ENCODE measurements around the gene GAMT. TPM values are rescaled to one million over a fixed set of nuclear protein-coding genes. Genes with fewer than 3 reads are reported as not detected.

Gene GAMT
- total and polyA plus RNA-seq, 4 donors, result 7.9 to 40.2 (median 18.6) TPM

- Histone ChIP-seq H3K4me1 (ENCODE audit: control insufficient read depth in 1 of 2, insufficient read depth in 2 of 2, low read length in 2 of 2) (no peaks in the 10 kb centered on the region), H3K27ac (ENCODE audit: low read depth in 1 of 2, low read length in 2 of 2) (no peak overlapping the region), H3K4me3 (ENCODE audit: low read length in 2 of 2) (no peak overlapping the region), H3K36me3 (ENCODE audit: control insufficient read depth in 1 of 2, insufficient read depth in 2 of 2, low read length in 1 of 2) (peaks cover 0 to 9% of the 10 kb centered on the region in 2 donors), H3K27me3 (ENCODE audit: control insufficient read depth in 1 of 2, insufficient read depth in 2 of 2, low read length in 1 of 2) (no peaks in the 10 kb centered on the region), H3K9me3 (ENCODE audit: control insufficient read depth, low read length) (no peaks in the 10 kb centered on the region)
- intact Hi-C loops (cut with DNase I), result no loop called here
- no peak for ATAC-seq (ENCODE audit: low FRiP score)
- WGBS, 2 donors, result 68 to 73% methylated on average over 35 of the region's 35 CpGs
- DNase-seq, result peak in 1 of 2 donors; percentile 70
Observed at GRCh38 chr19:1366899-1367870, 34.2 kb downstream of the GAMT start.

GRCh38 chr19:1366296-1366695, 35.0 kb downstream of the GAMT start:
- Histone ChIP-seq H3K27ac (ENCODE audit: low read depth in 1 of 2, low read length in 2 of 2) (no peak overlapping the region), H3K4me3 (ENCODE audit: low read length in 2 of 2) (no peak overlapping the region), H3K27me3 (ENCODE audit: control insufficient read depth in 1 of 2, insufficient read depth in 2 of 2, low read length in 1 of 2) (no peaks in the 10 kb centered on the region), H3K36me3 (ENCODE audit: control insufficient read depth in 1 of 2, insufficient read depth in 2 of 2, low read length in 1 of 2) (peaks cover 0 to 9% of the 10 kb centered on the region in 2 donors), H3K9me3 (ENCODE audit: control insufficient read depth, low read length) (no peaks in the 10 kb centered on the region), H3K4me1 (ENCODE audit: control insufficient read depth in 1 of 2, insufficient read depth in 2 of 2, low read length in 2 of 2) (no peaks in the 10 kb centered on the region)
- ATAC-seq (ENCODE audit: low FRiP score) (no peak), DNase-seq (no peak)
- 94 to 97% methylated on average over 9 to 10 of the region's 10 CpGs for WGBS, 2 donors
- intact Hi-C loops (cut with DNase I), result no loop called here

GRCh38 chr19:1365319-1366269, 35.7 kb downstream of the GAMT start:
- Histone ChIP-seq H3K9me3 (ENCODE audit: control insufficient read depth, low read length) (no peaks in the 10 kb centered on the region), H3K36me3 (ENCODE audit: control insufficient read depth in 1 of 2, insufficient read depth in 2 of 2, low read length in 1 of 2) (peaks cover 0 to 4% of the 10 kb centered on the region in 2 donors), H3K27ac (ENCODE audit: low read depth in 1 of 2, low read length in 2 of 2) (no peak overlapping the region), H3K27me3 (ENCODE audit: control insufficient read depth in 1 of 2, insufficient read depth in 2 of 2, low read length in 1 of 2) (no peaks in the 10 kb centered on the region), H3K4me3 (ENCODE audit: low read length in 2 of 2) (no peak overlapping the region), H3K4me1 (ENCODE audit: control insufficient read depth in 1 of 2, insufficient read depth in 2 of 2, low read length in 2 of 2) (no peaks in the 10 kb centered on the region)
- ATAC-seq (ENCODE audit: low FRiP score), result no peak
- intact Hi-C loops (cut with DNase I), result no loop called here
- DNase-seq, result no peak
- WGBS, 2 donors, result 87 to 91% methylated on average over 37 of the region's 37 CpGs

GRCh38 chr19:1364070-1364704, 37.2 kb downstream of the GAMT start:
- H3K4me3 ChIP-seq (ENCODE audit: low read length in 2 of 2), result no peak overlapping the region
- 79 to 83% methylated on average over 15 of the region's 15 CpGs for WGBS, 2 donors
- no peak for DNase-seq
- H3K27me3 ChIP-seq (ENCODE audit: control insufficient read depth in 1 of 2, insufficient read depth in 2 of 2, low read length in 1 of 2), result no peaks in the 10 kb centered on the region
- intact Hi-C loops (cut with DNase I), result no loop called here
- no peaks in the 10 kb centered on the region for H3K9me3 ChIP-seq (ENCODE audit: control insufficient read depth, low read length)
- H3K4me1 ChIP-seq (ENCODE audit: control insufficient read depth in 1 of 2, insufficient read depth in 2 of 2, low read length in 2 of 2), result no peaks in the 10 kb centered on the region
- H3K36me3 ChIP-seq (ENCODE audit: control insufficient read depth in 1 of 2, insufficient read depth in 2 of 2, low read length in 1 of 2), result no peaks in the 10 kb centered on the region
- no peak for ATAC-seq (ENCODE audit: low FRiP score)
- no peak overlapping the region for H3K27ac ChIP-seq (ENCODE audit: low read depth in 1 of 2, low read length in 2 of 2)

GRCh38 chr19:1363599-1363998, 37.7 kb downstream of the GAMT start:
- no peaks in the 10 kb centered on the region for H3K9me3 ChIP-seq (ENCODE audit: control insufficient read depth, low read length)
- no peak overlapping the region for H3K27ac ChIP-seq (ENCODE audit: low read depth in 1 of 2, low read length in 2 of 2)
- intact Hi-C loops (cut with DNase I), result no loop called here
- no peaks in the 10 kb centered on the region for H3K27me3 ChIP-seq (ENCODE audit: control insufficient read depth in 1 of 2, insufficient read depth in 2 of 2, low read length in 1 of 2)
- WGBS, 2 donors, result 83 to 86% methylated on average over 10 of the region's 10 CpGs
- no peaks in the 10 kb centered on the region for H3K4me1 ChIP-seq (ENCODE audit: control insufficient read depth in 1 of 2, insufficient read depth in 2 of 2, low read length in 2 of 2)
- H3K36me3 ChIP-seq (ENCODE audit: control insufficient read depth in 1 of 2, insufficient read depth in 2 of 2, low read length in 1 of 2), result no peaks in the 10 kb centered on the region
- H3K4me3 ChIP-seq (ENCODE audit: low read length in 2 of 2), result no peak overlapping the region
- DNase-seq (no peak), ATAC-seq (ENCODE audit: low FRiP score) (no peak)

GRCh38 chr19:1362387-1363257, 38.7 kb downstream of the GAMT start:
- Histone ChIP-seq H3K9me3 (ENCODE audit: control insufficient read depth, low read length) (no peaks in the 10 kb centered on the region), H3K4me3 (ENCODE audit: low read length in 2 of 2) (no peak overlapping the region), H3K36me3 (ENCODE audit: control insufficient read depth in 1 of 2, insufficient read depth in 2 of 2, low read length in 1 of 2) (peaks cover 0 to 1% of the 10 kb centered on the region in 2 donors), H3K4me1 (ENCODE audit: control insufficient read depth in 1 of 2, insufficient read depth in 2 of 2, low read length in 2 of 2) (no peaks in the 10 kb centered on the region), H3K27ac (ENCODE audit: low read depth in 1 of 2, low read length in 2 of 2) (no peak overlapping the region), H3K27me3 (ENCODE audit: control insufficient read depth in 1 of 2, insufficient read depth in 2 of 2, low read length in 1 of 2) (no peaks in the 10 kb centered on the region)
- 92% methylated on average over 42 of the region's 42 CpGs for WGBS, 2 donors
- ATAC-seq (ENCODE audit: low FRiP score) (no peak), DNase-seq (no peak)
- intact Hi-C loops (cut with DNase I), result no loop called here

- ATAC-seq (ENCODE audit: low FRiP score), result peak; percentile 47
- peak overlapping the region in 1 of 2 donors; percentile 16 for H3K4me3 ChIP-seq (ENCODE audit: low read length in 2 of 2)
Observed at GRCh38 chr19:1361601-1362386, 39.5 kb downstream of the GAMT start.

More at GRCh38 chr19:1361601-1362386, 39.5 kb downstream of the GAMT start:
- WGBS, 2 donors, result 64 to 68% methylated on average over 30 of the region's 30 CpGs
- H3K27me3 ChIP-seq (ENCODE audit: control insufficient read depth in 1 of 2, insufficient read depth in 2 of 2, low read length in 1 of 2), result no peaks in the 10 kb centered on the region
- peaks cover 0 to 3% of the 10 kb centered on the region in 2 donors for H3K36me3 ChIP-seq (ENCODE audit: control insufficient read depth in 1 of 2, insufficient read depth in 2 of 2, low read length in 1 of 2)
- no peaks in the 10 kb centered on the region for H3K4me1 ChIP-seq (ENCODE audit: control insufficient read depth in 1 of 2, insufficient read depth in 2 of 2, low read length in 2 of 2)
- no peak for DNase-seq
- H3K27ac ChIP-seq (ENCODE audit: low read depth in 1 of 2, low read length in 2 of 2), result peak overlapping the region in 1 of 2 donors; percentile 0
- intact Hi-C loops (cut with DNase I), result no loop called here
- H3K9me3 ChIP-seq (ENCODE audit: control insufficient read depth, low read length), result no peaks in the 10 kb centered on the region

All from aorta (tissue), 5 donors.